Common myeloid progenitor, CD34-positive (primary cell): ENCODE measurements around the gene SLC7A5.
"Not testable (repeated sequence)": the region's sequence is repeated elsewhere in the genome, so short reads cannot be mapped to it uniquely, and the experiment has no call there.

Experiments used
- CTCF ChIA-PET: fragments of 350-600 bp; sonication (Branson Sonifier 250); formaldehyde crosslinking; loops from one replicate; lab custom pipeline; 2021; ENCODE audit warnings: antibody characterized with exemption; lab: Charles Lee
- POLR2A ChIA-PET: fragments of 350-600 bp; sonication (Branson Sonifier 250); formaldehyde crosslinking; loops from one replicate; lab custom pipeline; 2021; ENCODE audit warnings: antibody characterized with exemption; lab: Charles Lee
- DNase-seq, 3 donors: peaks; one replicate each; pipeline versions ENCODE4 v3.0.0 to v3.0.0-alpha.2; 2013
- H3K27ac ChIP-seq, 2 experiments: 1 replicate in 1 of 2; 2 replicates in 1 of 2; pipeline ENCODE4 v1.7.0; 2013; ENCODE audit warnings: inconsistent platforms in 2 of 2, low read length in 2 of 2, mild to moderate bottlenecking in 2 of 2, low read depth in 1 of 2, moderate library complexity in 1 of 2; ENCODE audit not compliant: severe bottlenecking in 2 of 2, insufficient read depth in 1 of 2, poor library complexity in 1 of 2
- H3K27me3 ChIP-seq, 5 experiments: replicated peaks in 2 of 5; 1 replicate in 3 of 5; 2 replicates in 2 of 5; pipeline versions ENCODE4 v1.6.1 to v1.7.0; 2013; ENCODE audit warnings: low read length in 4 of 5, mild to moderate bottlenecking in 2 of 5, moderate library complexity in 2 of 5, inconsistent platforms in 1 of 5; ENCODE audit not compliant: insufficient read depth in 5 of 5, control insufficient read depth in 4 of 5
- H3K36me3 ChIP-seq, 4 experiments: 1 replicate in 2 of 4; 2 replicates in 2 of 4; pipeline versions ENCODE4 v1.6.1 to v1.7.0; 2013; ENCODE audit warnings: low read length in 3 of 4, control low read depth in 1 of 4, mild to moderate bottlenecking in 1 of 4; ENCODE audit not compliant: control insufficient read depth in 4 of 4, insufficient read depth in 4 of 4
- H3K4me1 ChIP-seq, 4 experiments: 1 replicate in 3 of 4; 2 replicates in 1 of 4; pipeline versions ENCODE4 v1.6.1 to v1.7.1; 2013; ENCODE audit warnings: low read length in 3 of 4, mild to moderate bottlenecking in 3 of 4, control low read depth in 1 of 4, inconsistent platforms in 1 of 4, moderate library complexity in 1 of 4; ENCODE audit not compliant: control insufficient read depth in 4 of 4, insufficient read depth in 4 of 4; ENCODE audit errors: control extremely low read depth in 1 of 4
- H3K4me3 ChIP-seq, 7 experiments: 1 replicate in 4 of 7; 2 replicates in 3 of 7; pipeline versions ENCODE4 v1.5.1 to v1.7.0; 2013; ENCODE audit warnings: mild to moderate bottlenecking in 7 of 7, low read length in 6 of 7, moderate library complexity in 6 of 7, inconsistent platforms in 2 of 7, low read depth in 2 of 7, control low read depth in 1 of 7; ENCODE audit not compliant: insufficient read depth in 4 of 7, control insufficient read depth in 1 of 7; ENCODE audit errors: extremely low read depth in 1 of 7
- H3K9me3 ChIP-seq, 5 experiments: 1 replicate in 4 of 5; 2 replicates in 1 of 5; pipeline versions ENCODE4 v1.6.1 to v1.7.1; 2013; ENCODE audit warnings: low read length in 4 of 5, mild to moderate bottlenecking in 2 of 5, inconsistent platforms in 1 of 5, low read depth in 1 of 5, moderate library complexity in 1 of 5; ENCODE audit not compliant: control insufficient read depth in 4 of 5, insufficient read depth in 2 of 5; ENCODE audit errors: control extremely low read depth in 1 of 5
- WGBS: methylation state at CpG from one replicate; pipeline ENCODE4 v1.1.5; 2013; ENCODE audit not compliant: insufficient coverage; 5-methylcytosine and 5-hydroxymethylcytosine counted together

The SLC7A5 gene

GRCh38 chr16:87821376-87822107 lies 47.8 kb downstream of the SLC7A5 start:
- Histone ChIP-seq H3K27ac (no peak overlapping the region), H3K27me3 (no peaks in the 10 kb centered on the region)
- POLR2A ChIA-PET = no interaction called here

DNA sequence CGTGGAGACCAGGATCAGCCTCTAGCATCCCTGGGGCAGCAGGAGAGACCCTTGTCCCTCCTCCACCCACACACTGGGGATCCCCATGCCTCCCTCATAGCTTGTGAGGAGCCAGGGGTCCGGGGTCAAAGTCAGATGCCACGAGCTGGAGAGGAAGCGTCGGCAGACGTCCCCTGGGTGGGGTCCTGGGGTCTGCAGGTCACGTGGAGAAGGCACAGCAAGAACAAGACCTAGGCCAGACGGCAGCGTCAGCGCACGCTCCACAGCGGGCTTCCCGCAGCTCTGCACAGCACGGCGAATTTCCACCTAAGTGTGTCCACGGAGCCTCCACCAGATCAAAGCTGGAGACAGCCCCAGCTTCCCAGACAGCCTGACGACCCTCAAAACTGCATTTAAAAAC lies 49.3 kb downstream of the SLC7A5 start:
- H3K27me3 ChIP-seq = no peaks in the 10 kb centered on the region
- no peaks in the 10 kb centered on the region for H3K36me3 ChIP-seq
- 97% methylated on average over 17 of the region's 17 CpGs for WGBS
- no peak overlapping the region for H3K27ac ChIP-seq
- no peak for DNase-seq
- peaks cover 0 to 26% (median 14%) of the 10 kb centered on the region in 5 experiments for H3K9me3 ChIP-seq
- H3K4me1 ChIP-seq = peaks cover 0 to 26% (median 16%) of the 10 kb centered on the region in 4 experiments
- ChIA-PET POLR2A (no interaction called here), CTCF (interaction anchor here (1.0 to 2.5 kb wide), 3 partner anchors 13 to 41 kb away, joined by 3 to 7 read pairs (median 4); no protein-coding TSS in a partner anchor)
- no peak overlapping the region for H3K4me3 ChIP-seq

More at GRCh38 chr16:87821376-87822107, 47.8 kb downstream of the SLC7A5 start:
- WGBS = 33% methylated on average over 16 of the region's 18 CpGs
- Histone ChIP-seq H3K36me3 (no peaks in the 10 kb centered on the region), H3K4me1 (peaks cover 0 to 15% (median 9%) of the 10 kb centered on the region in 4 experiments), H3K9me3 (peaks cover 0 to 22% (median 13%) of the 10 kb centered on the region in 5 experiments), H3K4me3 (no peak overlapping the region)
- CTCF ChIA-PET = interaction anchor here (0.9 to 1.6 kb wide), 5 partner anchors 9 to 50 kb away, joined by 3 to 7 read pairs (median 4); no protein-coding TSS in a partner anchor
- peak in 2 of 3 donors; percentile 29 to 43 for DNase-seq

- H3K4me1 ChIP-seq = peaks cover 0 to 26% (median 16%) of the 10 kb centered on the region in 4 experiments
- 94% methylated on average over 3 of the region's 15 CpGs for WGBS
- CTCF ChIA-PET = interaction anchor here (0.8 to 2.5 kb wide), 3 partner anchors 12 to 34 kb away, joined by 3 to 7 read pairs (median 5); no protein-coding TSS in a partner anchor
- peaks cover 0 to 26% (median 14%) of the 10 kb centered on the region in 5 experiments for H3K9me3 ChIP-seq
- DNase-seq = no peak
- H3K36me3 ChIP-seq = no peaks in the 10 kb centered on the region
- H3K27ac ChIP-seq = no peak overlapping the region
- H3K27me3 ChIP-seq = no peaks in the 10 kb centered on the region
- POLR2A ChIA-PET = no interaction called here
- H3K4me3 ChIP-seq = no peak overlapping the region
Observed at GRCh38 chr16:87819282-87819681, 50.0 kb downstream of the SLC7A5 start.

DNA sequence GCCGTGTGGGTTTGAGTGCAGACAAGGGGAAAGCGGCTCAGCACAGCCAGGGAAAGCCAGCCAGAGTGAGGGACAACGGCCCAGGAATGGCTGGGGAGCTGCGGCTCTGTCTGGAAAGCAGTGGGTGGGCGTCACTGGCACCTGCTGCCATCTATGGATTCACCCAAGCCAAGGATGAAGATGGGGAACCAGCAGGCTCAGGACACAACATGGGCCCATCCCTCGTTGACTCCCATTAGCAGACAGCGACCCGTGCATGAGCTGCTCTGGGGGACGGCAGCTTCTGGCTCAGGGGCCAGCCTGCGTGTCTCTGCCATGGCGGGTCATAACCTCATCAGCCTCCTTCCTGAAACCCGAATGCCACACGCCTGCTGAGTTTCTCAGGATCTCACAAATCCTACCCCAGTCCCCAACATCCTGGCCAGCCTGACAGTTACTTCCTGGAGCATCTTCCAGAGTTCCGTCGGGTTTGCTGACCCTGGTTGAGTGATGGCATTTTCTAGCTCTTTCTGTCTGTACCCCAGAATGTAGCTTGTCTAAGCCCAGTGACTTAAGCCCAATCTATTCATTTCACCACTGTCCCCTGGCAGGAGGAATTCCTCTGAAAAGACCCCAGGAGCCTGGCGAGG lies 50.7 kb downstream of the SLC7A5 start:
- Histone ChIP-seq H3K4me1 (peaks cover 0 to 26% (median 16%) of the 10 kb centered on the region in 4 experiments), H3K4me3 (no peak overlapping the region), H3K27ac (no peak overlapping the region), H3K9me3 (peaks cover 0 to 26% (median 14%) of the 10 kb centered on the region in 5 experiments), H3K36me3 (no peaks in the 10 kb centered on the region), H3K27me3 (no peaks in the 10 kb centered on the region)
- ChIA-PET CTCF (interaction anchor here (0.8 to 2.5 kb wide), 4 partner anchors 10 to 35 kb away, joined by 3 to 7 read pairs (median 4); no protein-coding TSS in a partner anchor), POLR2A (no interaction called here)
- no peak for DNase-seq
- WGBS = 96% methylated on average over 15 of the region's 16 CpGs

- no peak for DNase-seq
- Histone ChIP-seq H3K36me3 (no peaks in the 10 kb centered on the region), H3K27ac (no peak overlapping the region), H3K27me3 (no peaks in the 10 kb centered on the region), H3K9me3 (peaks cover 0 to 26% (median 14%) of the 10 kb centered on the region in 5 experiments), H3K4me1 (peaks cover 0 to 26% (median 16%) of the 10 kb centered on the region in 4 experiments), H3K4me3 (no peak overlapping the region)
- CTCF ChIA-PET = interaction anchor here (1.2 to 1.6 kb wide), 2 partner anchors 11 to 32 kb away, joined by 3 to 5 read pairs; no protein-coding TSS in a partner anchor
- WGBS = 100% methylated on average over 5 of the region's 8 CpGs
- POLR2A ChIA-PET = no interaction called here
Observed at GRCh38 chr16:87817910-87818309, 51.4 kb downstream of the SLC7A5 start.

DNA sequence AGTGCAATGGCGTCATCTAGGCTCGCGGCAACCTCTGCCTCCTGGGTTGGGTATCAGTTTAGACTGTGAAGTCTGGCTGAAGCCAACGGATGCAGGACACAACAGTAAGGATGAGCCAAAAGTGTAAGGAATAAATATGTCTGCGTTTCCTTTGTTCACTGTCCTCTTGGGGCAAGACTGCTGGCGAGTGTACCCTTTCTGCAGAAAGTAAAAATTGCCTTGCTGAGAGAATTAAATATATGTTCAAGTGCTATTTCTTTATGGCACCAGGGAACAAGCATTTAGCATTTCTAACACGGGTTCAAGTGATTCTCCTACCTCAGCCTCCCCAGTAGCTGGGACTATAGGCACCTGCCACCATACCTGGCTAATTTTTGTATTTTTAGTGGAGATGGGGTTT lies 51.9 kb downstream of the SLC7A5 start:
- POLR2A ChIA-PET, H3K36me3 ChIP-seq, H3K27me3 ChIP-seq, DNase-seq, H3K27ac ChIP-seq, H3K4me3 ChIP-seq: not testable (repeated sequence)
- Histone ChIP-seq H3K9me3 (peaks cover 0 to 26% (median 14%) of the 10 kb centered on the region in 5 experiments), H3K4me1 (peaks cover 0 to 30% (median 16%) of the 10 kb centered on the region in 4 experiments)
- 99% methylated on average over 6 of the region's 7 CpGs for WGBS
- CTCF ChIA-PET = interaction anchor here (1.2 kb wide), 1 partner anchor 11 kb away, joined by 3 read pairs; no protein-coding TSS in a partner anchor
